GM19372 (cell line): Measurements from ENCODE around the gene ACMSD.
"Not testable (repeated sequence)": the region's sequence is repeated elsewhere in the genome, so short reads cannot be mapped to it uniquely, and the experiment has no call there.

ENCODE experiments used
- ATAC-seq: cut with Tn5 transposase; IDR thresholded peaks from one replicate; pipeline ENCODE4 v1.9.1; 2021; ENCODE audit warnings: mild to moderate bottlenecking, low read depth, moderate library complexity; ENCODE audit not compliant: unreplicated experiment

ACMSD gene

DNA sequence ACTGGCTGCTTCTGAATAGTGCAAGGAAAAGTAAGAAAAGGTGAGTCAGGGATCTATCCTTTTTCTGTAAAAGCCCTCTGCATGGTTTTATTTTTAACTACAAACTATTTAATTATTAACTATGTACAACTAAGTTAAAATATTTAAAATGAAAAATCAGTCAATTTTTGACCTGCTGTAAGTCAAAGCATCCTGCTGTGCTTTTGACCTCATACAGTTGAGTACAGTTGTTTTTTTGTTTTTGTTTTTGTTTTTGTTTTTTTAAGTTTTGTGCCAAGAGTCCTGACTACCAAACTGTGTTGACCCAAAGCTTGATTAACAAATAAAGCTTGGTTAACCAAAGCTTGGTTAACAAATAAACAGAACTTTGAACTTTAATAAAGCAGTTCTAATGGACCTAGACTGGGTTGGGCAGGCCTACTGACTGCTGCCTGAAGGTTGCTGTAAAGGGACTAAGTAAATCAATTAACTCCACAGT is at the start of gene ACMSD:
Gene ACMSD, plus strand, starts transcription at position 474 of the 478 bp plus-strand sequence. CDS start 67 bp downstream, outside the sequence.
- no peak for ATAC-seq

DNA sequence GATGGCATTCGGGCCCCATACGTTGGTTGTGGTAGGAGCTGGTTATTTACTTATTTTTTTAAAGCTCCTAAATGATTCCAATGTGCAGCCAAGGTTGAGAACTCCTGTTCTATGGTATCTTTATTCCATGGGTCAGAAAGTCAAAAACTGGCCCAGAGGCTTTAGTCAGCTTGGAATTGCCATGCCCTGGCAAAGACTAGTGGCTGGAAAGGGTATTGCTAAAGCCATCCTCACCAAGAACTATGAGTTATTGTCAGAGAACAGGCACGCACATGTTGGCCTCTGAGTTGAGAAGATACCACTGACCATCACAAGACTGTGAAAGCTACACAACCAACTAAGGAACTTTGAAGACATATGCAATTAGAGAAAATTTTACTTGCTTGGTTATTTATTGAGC is 47.9 kb upstream of the ACMSD start:
- no peak for ATAC-seq

DNA sequence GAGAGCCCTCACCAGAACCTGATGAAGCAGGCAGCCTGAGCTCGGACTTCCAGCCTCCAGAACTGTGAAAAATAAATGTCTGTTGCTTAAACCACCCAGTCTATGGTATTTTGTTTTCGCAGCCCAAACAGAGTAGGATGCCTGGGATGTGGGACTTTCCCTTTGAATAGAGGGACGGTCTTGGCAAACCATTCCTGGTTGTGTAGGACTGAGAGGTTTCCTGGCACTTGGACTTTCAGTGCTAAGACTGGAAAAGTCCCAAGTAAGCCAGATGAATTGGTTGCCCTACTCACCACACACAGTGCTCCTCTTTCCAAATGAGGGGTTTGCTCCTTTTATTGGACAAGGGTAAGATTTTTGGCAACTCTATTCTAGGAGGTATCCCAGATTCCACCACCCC is 46.8 kb upstream of the ACMSD start:
- ATAC-seq: no peak

DNA sequence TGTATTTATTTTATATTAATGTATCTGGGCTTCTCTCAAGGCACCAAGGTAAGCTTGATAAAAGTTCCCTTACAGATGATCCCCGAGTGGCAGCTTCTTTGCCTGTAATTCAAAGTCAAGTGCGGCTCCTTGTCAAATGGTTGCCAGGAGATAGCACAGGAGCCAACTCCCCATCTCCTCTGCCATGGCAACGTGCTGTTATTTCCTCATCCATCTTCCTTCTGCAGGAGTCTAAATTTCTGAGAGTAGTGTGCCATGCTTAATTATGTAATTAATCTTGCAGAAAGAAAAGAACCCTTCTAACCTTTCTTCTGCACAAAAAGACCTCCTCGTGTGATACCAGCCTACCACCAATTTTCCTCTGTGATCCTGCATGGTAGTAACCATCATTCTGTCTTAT is 46.2 kb upstream of the ACMSD start:
- no peak for ATAC-seq

DNA sequence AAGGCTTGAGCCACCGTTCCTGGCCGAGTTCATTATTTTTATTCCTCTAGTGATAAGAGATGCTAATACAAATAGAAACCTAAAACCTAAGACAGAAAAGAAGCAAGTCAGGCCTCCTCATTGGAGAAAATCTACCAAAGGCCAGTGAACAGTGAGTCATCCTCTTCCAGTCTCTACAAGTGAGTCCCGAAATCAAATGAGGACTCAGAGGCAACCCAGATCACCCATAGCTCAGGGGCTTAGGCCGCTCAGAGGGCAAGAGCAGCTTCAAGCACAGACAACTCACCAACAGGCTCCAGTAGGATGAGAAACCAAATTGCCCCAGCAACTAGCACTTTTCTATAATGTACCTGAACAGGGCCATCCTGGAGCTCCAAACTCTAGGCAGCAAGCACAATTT is 42.7 kb upstream of the ACMSD start:
- ATAC-seq: no peak

DNA sequence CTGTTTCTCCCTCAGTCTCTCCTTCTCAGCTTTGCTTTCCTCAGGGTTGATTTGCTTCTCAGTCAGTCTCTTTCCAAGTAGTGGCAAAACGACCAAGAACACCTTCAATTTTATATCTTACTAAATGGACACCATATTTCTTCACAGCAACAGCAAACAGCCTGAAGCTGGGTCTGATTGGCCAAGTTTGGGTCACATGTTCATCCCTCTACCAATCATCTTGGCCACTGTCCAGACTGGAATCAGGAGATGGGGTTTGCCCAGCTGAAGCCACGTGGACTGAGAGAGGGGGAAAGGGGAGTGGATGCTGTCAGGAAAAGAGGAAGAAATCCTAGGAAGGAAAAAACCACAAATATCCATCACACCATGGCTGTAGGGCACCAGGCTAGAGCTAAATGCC is 42.0 kb upstream of the ACMSD start:
- ATAC-seq: no peak

DNA sequence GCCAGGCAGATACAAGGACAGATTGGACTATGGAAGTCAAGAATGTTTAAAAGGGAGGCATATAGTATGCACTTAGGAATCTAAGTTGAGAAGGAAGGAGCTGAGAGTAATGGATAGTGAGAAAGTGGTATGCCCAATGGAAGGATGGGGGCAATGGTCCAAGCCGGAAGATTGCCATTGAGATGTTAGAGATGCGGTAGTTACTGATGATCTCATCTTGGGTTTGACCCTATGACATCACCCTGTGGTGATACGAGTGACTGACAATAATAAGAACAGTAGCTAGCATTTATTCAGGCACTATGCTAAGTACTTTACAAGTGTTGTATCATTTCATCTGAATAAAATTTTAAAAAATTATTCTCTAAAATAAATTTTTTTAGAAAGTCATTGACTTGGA is 38.5 kb upstream of the ACMSD start:
- ATAC-seq: no peak

DNA sequence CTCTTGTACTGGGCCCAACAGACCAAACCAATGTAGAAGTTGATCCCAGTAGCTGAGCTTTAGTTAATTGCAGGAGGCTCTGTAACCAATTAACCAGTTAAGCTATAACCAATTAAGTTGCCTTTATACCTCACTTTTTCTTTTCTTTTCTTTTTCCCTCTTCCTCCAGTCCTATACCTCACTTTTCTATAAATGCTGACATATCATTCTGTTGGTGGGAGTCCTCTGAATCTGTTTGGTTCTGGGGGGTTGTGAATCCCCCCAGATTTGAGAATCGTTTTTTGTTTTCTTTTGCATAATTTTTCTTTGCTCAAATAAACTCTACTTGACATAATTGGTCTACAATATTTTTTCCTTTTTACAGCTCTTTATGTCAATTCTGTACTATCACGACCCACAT is 38.1 kb upstream of the ACMSD start:
- ATAC-seq: no peak

DNA sequence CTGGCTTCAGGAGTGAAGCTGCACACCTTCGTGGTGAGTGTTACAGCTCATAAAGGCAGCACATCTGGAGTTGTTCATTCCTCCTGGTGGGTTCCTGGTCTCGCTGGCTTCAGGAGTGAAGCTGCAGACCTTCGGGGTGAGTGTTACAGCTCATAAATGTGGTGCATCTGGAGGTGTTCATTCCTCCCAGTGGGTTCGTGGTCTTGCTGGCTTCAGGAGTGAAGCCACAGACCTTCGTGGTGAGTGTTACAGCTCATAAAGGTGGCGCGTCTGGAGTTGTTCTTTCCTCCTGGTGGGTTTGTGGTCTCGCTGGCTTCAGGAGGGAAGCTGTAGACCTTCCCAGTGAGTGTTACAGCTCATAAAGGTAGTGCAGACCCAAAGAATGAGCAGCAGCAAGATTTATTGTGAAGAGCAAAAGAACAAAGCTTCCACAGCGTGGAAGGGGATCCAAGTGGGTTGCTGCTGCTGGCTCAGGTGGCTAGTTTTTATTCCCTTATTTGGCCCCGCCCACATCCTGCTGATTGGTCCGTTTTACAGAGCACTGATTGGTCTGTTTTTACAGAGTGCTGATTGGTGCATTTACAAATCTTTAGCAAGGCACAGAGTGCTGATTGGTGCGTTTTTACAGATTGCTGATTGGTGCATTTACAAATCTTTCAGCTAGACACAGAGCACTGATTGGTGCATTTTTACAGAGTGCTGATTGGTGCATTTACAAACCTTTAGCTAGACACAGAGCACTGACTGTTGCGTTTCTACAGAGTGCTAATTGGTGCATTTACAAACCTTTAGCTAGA is 34.6 kb upstream of the ACMSD start:
- not testable (repeated sequence) for ATAC-seq

DNA sequence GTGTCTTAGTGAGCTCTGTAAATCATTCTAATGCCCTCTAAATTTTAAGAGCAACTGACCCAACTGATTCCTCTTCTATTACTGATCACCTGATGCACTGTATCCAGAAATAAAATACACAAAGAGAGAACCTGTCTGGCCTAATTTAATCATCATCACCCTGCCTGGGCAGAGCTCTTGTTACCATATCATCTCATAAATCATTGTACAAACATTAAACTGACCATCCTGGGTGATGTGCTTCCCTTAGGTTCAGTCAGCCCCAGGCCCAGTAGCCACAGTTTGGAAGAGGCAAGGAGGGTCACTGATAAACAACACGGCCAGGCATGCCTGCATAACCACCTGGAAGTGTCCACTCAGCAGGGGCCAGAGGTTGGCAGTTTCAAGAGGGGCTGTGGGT is 22.7 kb upstream of the ACMSD start:
- ATAC-seq: no peak

DNA sequence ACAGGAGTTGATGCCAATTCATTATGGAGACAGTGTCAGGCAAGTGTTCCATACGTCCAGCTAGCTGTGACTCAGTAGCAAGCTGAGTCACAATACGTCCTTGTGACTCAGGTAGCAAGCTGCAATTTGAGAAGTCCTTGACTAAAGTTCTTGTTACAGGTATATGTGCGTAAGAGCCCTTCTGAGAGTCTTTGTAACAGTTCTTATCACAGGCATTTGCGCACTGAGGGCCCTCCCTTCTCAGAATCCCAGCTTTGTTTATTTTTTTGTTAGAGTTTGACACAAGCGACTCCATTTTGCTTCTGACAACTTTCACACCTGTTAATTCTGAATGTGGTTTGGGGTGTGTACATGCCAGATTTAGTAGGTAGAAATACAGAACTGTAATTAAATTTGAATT is 20.1 kb upstream of the ACMSD start:
- no peak for ATAC-seq

DNA sequence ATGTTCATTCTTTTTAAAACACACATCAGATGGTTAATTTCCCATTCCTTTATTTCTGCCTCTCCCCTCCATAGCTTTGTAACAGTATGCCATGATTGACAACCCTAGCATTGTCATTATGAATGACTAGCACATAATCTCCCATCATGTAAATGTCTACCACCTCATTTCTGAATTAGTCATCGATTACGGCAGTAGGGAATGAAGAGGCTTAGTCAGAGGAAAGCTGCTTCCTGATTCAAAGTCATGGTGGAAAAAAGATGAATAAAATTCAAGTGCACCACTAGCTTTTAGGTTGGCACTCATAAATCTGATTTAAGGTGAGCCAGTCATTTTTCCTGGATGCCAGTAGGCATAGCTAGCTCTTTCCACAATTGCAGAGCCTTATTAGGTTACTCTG is 19.1 kb upstream of the ACMSD start:
- no peak for ATAC-seq

DNA sequence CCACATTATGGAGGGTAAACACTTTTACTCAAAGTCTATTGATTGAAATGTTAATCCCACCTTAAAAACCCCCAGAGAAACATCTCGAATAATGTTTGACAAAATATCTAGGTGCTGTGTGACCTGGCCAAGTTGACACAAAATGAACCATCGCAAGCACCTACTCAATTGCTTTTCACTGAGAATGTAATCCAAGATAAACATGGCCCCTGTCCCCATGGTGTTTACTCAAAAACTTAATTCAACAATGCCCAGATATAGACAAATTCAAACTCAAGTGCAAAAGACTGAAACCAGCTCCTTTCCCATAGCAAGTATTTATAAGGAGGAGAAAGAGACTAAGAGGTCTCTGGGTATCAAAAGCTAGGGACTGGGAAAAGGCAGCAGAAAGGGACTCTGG is 15.0 kb upstream of the ACMSD start:
- no peak for ATAC-seq

DNA sequence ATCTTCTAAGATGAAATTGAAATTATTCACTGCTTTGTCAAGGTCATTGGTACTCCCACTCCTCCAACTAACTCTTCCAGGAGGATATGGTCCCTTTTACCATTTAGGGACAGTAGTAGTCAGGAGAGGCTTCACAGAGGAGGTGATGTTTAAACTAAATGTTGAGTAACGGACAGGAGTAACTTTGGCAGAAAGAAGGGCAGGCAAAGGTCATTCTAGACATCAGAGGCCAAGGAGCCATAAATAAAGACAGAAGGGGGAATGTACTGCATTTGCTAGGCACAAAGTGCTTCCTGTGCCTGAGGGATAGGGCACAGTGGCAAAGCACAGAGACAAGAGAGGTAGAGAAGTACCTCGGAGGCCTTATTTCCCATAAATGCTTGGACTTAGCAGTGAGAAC is 14.6 kb upstream of the ACMSD start:
- no peak for ATAC-seq

DNA sequence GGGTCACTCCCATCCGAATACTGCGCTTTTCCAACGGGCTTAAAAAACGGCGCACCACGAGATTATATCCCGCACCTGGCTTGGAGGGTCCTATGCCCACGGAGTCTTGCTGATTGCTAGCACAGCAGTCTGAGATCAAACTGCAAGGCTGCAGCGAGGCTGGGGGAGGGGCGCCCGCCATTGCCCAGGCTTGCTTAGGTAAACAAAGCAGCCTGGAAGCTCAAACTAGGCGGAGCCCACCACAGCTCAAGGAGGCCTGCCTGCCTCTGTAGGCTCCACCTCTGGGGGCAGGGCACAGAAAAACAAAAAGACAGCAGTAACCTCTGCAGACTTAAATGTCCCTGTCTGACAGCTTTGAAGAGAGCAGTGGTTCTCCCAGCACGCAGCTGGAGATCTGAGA is 12.7 kb upstream of the ACMSD start:
- not testable (repeated sequence) for ATAC-seq

DNA sequence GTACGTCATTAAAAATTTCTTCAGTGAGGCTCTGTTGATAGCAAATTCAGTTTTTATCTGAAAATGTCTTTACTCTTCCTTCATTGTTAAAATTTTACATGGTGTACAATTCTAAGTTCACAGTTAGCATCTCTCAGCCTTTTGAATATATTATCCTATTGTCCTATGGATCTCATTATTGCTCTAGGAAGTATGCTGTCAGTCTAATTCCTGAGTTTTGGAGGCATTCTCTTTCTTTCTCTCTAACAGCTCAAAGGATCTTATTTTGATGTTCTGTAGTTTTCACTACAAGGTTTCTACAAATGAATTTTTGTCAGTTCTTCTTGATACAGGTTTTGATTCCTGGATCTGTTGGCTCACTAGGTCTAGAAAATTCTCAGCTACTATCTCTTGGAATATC is 2.9 kb upstream of the ACMSD start:
- no peak for ATAC-seq

DNA sequence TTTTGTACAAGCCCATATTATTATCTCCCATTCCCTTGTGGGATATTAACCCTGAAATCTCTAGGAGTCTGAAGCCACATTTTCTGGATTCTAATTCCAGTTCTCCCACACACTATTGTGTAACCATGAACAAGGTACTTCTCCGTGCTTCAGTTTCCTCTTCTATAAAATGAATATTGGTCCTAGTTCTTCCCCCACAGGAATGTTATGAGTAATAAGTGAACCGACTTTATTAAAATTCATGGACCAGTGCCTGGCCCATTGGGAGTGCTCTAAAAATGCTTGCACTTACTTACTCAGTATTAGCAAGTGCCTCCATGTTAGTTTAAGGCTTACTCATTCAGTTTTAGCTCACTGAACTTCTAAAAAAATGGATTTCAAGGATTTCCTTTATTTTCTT is 1.4 kb upstream of the ACMSD start:
- no peak for ATAC-seq

DNA sequence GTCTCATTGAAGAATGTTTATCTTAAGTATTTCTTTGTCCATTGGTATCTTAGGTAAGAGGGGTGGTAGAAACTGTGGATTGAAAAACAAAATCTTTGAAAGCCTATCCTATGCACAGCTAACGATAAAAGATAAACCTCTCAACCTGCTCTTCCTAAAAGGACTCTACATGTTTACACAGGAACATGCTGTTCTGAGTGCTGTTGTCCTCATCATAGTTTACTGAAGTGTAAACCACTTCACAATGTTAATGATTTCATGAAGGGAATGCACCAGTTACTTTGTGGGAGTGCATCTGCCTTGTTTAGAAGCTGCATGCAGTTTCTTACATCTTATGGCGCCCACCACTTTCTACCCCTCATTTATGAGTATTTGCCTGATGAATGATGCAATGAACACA is 1.2 kb downstream of the ACMSD start:
- no peak for ATAC-seq

DNA sequence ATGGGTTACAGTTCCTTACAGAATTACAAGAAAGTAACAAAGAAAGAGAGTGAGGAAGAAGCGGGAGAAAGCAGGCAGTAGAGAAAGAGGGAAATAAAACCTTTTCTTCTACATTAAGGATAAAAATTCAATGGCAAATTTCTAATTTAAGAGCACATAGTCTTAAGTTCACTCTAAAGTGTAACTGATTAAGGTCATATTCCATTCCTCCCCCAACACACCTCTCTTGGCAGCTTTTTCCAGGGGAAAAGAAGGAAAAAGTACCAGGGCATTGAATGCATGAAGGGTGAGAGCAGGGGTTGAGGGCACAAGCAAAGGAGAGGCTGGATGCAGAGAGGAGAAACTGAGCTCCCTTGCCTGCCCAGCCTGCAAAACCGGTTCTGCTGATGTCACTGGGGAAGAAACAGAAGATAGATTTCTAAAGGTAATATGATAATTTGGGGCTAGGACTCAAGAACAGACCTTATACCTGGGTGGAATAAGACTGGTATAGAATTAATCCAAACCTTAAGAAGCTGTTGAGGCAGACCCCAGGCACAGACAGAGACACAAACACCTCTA is 4.6 kb downstream of the ACMSD start:
- ATAC-seq: no peak

DNA sequence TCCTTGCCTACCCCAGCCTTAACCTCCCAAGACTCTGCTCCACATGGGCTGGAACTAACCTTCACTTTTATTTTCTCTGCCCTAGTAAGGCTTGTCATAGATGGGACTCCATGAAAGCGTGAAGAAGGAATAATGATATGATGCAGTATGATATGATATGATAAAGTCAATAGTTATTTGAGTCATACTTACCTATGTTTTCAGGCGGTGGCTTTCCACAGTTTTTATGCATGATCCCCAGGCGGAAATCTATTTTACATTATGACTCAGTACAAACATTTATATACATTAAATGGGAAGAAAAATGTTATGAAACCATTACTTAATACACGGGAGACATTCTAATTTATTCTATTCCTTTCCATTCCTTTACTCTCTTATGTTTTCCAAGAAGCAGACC is 5.6 kb downstream of the ACMSD start:
- no peak for ATAC-seq

DNA sequence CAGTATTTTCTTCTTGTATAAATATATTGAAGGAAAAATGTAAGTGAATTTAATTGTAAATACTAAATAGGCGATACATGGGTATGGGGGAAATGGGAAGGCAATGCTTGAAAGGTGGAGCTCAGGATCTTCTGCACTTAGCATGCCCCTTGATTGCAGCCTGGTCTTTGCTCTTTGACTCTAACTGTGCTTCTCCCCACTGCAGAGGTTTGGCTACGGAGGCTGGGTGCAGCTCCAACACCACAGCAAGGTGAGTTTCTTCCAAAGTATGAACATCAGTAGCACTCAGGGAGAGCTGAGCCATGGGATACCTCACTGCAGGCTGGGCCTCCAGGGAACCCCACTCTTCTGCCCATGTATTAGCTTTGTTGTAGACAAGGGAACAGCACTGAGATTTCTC is 6.6 kb downstream of the ACMSD start:
- ATAC-seq: no peak

DNA sequence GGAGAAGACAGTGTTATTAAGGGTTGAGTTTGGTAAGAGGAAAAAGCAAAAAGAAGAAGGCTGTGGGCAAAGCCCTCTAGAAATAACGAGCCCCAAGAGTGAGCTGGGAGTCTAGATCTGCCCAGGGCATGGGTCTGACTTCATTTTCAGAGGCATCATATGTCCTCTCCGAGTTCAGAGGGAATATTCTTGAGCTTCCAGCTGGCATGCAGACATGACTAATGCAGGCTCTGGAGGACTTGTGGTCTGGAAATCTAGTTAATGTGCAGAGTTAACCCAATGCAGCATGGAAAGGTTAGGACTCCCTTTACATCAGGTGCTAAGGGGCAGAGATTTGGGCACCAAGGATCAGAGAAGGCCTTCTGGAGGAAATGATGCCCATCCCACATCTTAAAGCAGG is 7.3 kb downstream of the ACMSD start:
- ATAC-seq: no peak
